Bronchial epithelial cell (primary cell): Measurements from ENCODE around the gene SEMA4A. TPM values are rescaled to one million over a fixed set of nuclear protein-coding genes. Genes with fewer than 3 reads are reported as not detected.

Experiments used
- DNase-seq: peaks from one replicate; pipeline ENCODE4 v3.0.0-alpha.2; 2010; ENCODE audit warnings: low read depth
- FAIRE-seq: peaks from 2 replicates; lab custom pipeline; 2011; peaks lifted over from hg19 to GRCh38; lab: Jason Lieb, UNC
- H3K27me3 ChIP-seq: 2 replicates; pipeline ENCODE4 v1.5.1; 2011; ENCODE audit warnings: low read length; ENCODE audit not compliant: control insufficient read depth, insufficient read depth
- H3K36me3 ChIP-seq: 2 replicates; pipeline ENCODE4 v1.5.1; 2011; ENCODE audit warnings: low read length; ENCODE audit not compliant: control insufficient read depth, insufficient read depth
- H3K4me3 ChIP-seq: 2 replicates; pipeline ENCODE4 v1.5.1; 2011; ENCODE audit warnings: mild to moderate bottlenecking, low read depth, low read length, control low read depth
- CTCF ChIP-seq: IDR thresholded peaks from 2 replicates; pipeline ENCODE4 v1.5.1; 2011; ENCODE audit warnings: mild to moderate bottlenecking, moderate library complexity, low read length, control low read depth, inconsistent platforms; ENCODE audit not compliant: insufficient read depth, severe bottlenecking
- total RNA-seq: library from RNA; depleted of rRNA; stranded (reverse); fragments of >200 nt; gene quantifications from 2 replicates; pipeline ENCODE4 v1.2.1, GENCODE V29; 2014

The SEMA4A gene
- total RNA-seq, 1 donor from 2014 or later = 1.8 TPM

GRCh38 chr1:156134716-156135435 is 18.5 kb upstream of the SEMA4A start:
- Histone ChIP-seq H3K36me3 (peaks cover 68% of the 10 kb centered on the region), H3K27me3 (no peaks in the 10 kb centered on the region), H3K4me3 (no peak overlapping the region)
- DNase-seq (no peak), FAIRE-seq (no peak)
- no peak for TF ChIP-seq CTCF

GRCh38 chr1:156135930-156136871 is 17.2 kb upstream of the SEMA4A start:
- Histone ChIP-seq H3K4me3 (no peak overlapping the region), H3K27me3 (no peaks in the 10 kb centered on the region), H3K36me3 (peaks cover 66% of the 10 kb centered on the region)
- DNase-seq (no peak), FAIRE-seq (no peak)
- TF ChIP-seq CTCF = no peak

- TF ChIP-seq CTCF = no peak
- Histone ChIP-seq H3K4me3 (no peak overlapping the region), H3K36me3 (peaks cover 62% of the 10 kb centered on the region), H3K27me3 (no peaks in the 10 kb centered on the region)
- no peak for DNase-seq
- no peak for FAIRE-seq
Measured at GRCh38 chr1:156136970-156137483, 16.4 kb upstream of the SEMA4A start.

- Histone ChIP-seq H3K27me3 (no peaks in the 10 kb centered on the region), H3K4me3 (no peak overlapping the region), H3K36me3 (peaks cover 57% of the 10 kb centered on the region)
- DNase-seq (no peak), FAIRE-seq (no peak)
- no peak for TF ChIP-seq CTCF
Measured at GRCh38 chr1:156138458-156138867, 14.9 kb upstream of the SEMA4A start.

GRCh38 chr1:156140879-156141707 is 12.3 kb upstream of the SEMA4A start:
- TF ChIP-seq CTCF = peak; percentile 61
- peaks cover 33% of the 10 kb centered on the region for H3K36me3 ChIP-seq
- H3K27me3 ChIP-seq = no peaks in the 10 kb centered on the region

More at GRCh38 chr1:156140879-156141707, 12.3 kb upstream of the SEMA4A start:
- no peak for FAIRE-seq
- DNase-seq = no peak
- H3K4me3 ChIP-seq = no peak overlapping the region
